ENCODE data around the gene SPATA24. TPM values are rescaled to one million over a fixed set of nuclear protein-coding genes. Genes with fewer than 3 reads are reported as not detected.

The SPATA24 gene
- total and polyA plus RNA-seq, 12 donors = 4.6 to 124 (median 10.3) TPM

DNA sequence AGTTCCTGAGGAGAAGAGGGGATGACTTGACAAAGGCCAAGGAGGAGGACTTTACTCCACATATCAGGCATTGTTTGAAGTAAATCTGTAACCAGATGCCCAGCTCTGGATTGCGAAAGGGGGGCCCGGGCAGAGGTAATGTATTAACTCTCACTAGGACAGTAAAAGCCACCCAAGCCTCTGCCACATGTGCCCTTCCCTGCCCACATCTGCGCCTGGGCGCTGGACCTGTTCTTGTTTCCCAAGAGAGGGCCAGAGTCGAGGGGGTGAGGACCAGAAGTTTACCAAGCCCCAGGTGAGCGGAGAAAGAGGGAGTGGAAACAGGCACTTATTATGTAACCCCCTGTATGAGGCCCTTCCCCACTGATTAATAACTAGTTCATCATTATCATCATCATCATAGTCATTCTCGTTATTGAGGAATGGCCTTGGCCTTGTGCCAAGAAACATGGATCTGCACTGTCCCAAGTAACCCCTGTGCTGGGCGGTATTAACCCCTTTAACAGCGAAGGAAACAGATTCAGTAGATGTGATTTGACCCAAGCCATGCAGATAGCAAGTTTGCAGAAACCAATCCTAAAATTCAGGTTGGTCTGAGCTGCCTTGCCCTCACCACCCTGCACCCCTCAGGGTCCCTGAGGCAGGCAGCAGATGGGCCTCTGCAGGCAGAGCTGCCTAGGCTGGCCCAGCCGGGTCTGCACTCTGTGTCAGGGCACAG lies 20.5 kb downstream of the SPATA24 start, which contains the start of gene SLC23A1:
SLC23A1 (minus strand) TSS at position 23 of the 718 bp plus-strand sequence. CDS start 44 bp downstream, outside the sequence.
- intact Hi-C loops (cut with DNase I) = no loop called here
- no peak for DNase-seq
- H3K4me1 ChIP-seq (replicated peaks in 1 of 2) = peaks cover 0 to under 1% of the 10 kb centered on the region in 2 donors
- WGBS, 4 donors = 55 to 64% (median 59%) methylated on average over 10 of the region's 10 CpGs
- no peaks in the 10 kb centered on the region for H3K36me3 ChIP-seq (replicated peaks in 1 of 2)
- H3K27me3 ChIP-seq = no peaks in the 10 kb centered on the region
- H3K9me3 ChIP-seq (replicated peaks in 1 of 3) = no peaks in the 10 kb centered on the region
- no peak within 1 kb of the TSS for H3K27ac ChIP-seq
- H3K4me3 ChIP-seq = no peak within 1 kb of the TSS
- TF ChIP-seq POLR2A (IDR thresholded peaks at IDR 0.05) = no peak

DNA sequence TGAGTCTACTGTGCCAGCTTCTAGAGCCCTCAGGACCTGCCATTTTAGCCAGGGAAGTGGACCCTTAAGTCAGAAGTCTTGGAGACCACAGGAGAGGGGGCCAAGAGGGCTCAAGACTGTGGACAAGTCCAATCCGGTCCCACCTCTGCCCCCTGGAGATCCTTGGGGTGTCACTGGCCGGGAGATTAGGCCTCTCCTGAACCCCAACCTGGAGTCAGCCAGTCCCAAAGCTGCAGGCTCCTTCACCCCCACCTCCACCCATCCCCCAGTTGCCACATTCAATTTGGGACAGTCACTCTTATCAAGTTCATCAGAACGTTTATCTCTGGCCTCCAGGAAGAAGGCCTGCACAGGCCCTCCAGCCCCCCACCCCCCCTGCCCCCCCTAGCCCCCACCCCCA lies 21.1 kb downstream of the SPATA24 start:
- TF ChIP-seq POLR2A (IDR thresholded peaks at IDR 0.05) (no peak), CTCF (IDR thresholded peaks at IDR 0.05) (no peak)
- Histone ChIP-seq H3K4me1 (replicated peaks in 1 of 2) (no peaks in the 10 kb centered on the region), H3K4me3 (no peak overlapping the region), H3K9me3 (replicated peaks in 1 of 3) (no peaks in the 10 kb centered on the region), H3K27ac (no peak overlapping the region), H3K27me3 (no peaks in the 10 kb centered on the region), H3K36me3 (replicated peaks in 1 of 2) (no peaks in the 10 kb centered on the region)
- intact Hi-C loops (cut with DNase I) = no loop called here
- DNase-seq = no peak
- 0 to 54% (median 27%) methylated on average over 1 to 3 of the region's 3 CpGs for WGBS, 4 donors

DNA sequence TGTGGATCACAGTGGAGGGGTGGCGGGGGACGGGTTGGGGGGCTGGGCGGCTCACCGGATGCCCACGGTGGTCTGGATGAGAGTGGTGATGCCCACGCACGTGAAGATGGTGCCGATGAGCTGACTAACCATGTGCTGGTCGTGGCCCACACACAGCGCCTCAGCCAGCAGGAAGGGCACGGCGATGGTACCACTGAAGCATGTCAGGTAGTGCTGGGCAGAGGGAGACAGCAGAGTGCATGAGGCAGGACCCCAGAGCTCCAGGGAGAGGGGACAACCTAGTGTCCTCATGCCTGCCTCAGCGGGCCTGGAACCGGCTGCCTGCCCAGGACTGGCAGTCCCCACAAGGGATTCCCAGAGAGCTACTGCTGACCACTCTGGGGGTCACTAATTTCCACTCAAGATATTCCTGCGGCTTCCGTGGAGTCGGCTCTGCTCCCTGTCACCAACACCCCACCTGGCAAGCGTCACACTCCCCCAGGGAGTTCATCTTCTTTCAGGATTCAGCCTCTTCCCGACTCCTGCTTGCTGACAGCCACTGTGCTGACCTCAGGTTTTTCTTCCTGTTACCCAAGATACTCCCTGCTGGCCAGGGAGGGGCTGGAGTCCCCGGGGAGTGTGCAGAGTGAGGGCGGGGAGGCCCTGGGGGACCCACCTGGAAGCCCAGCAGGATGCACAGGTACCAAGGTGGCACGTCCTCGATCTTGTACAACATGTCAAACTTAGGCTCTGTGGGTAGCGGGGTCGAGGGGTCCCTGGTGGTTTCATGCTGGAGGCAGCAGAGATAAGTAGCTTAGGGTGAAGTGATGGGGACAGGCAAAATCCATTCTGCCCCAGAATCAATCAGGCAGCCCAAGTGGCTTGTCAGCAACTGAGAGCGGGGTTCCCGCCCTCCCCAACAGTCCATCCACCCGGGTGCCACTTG lies 21.8 kb downstream of the SPATA24 start:
- TF ChIP-seq CTCF (IDR thresholded peaks at IDR 0.05) = no peak
- no peak for TF ChIP-seq POLR2A (IDR thresholded peaks at IDR 0.05)
- WGBS, 4 donors = 85 to 93% (median 91%) methylated on average over 12 to 28 of the region's 28 CpGs
- intact Hi-C loops (cut with DNase I) = no loop called here
- Histone ChIP-seq H3K27ac (no peak overlapping the region), H3K36me3 (replicated peaks in 1 of 2) (no peaks in the 10 kb centered on the region), H3K4me1 (replicated peaks in 1 of 2) (no peaks in the 10 kb centered on the region), H3K27me3 (no peaks in the 10 kb centered on the region), H3K4me3 (no peak overlapping the region), H3K9me3 (replicated peaks in 1 of 3) (no peaks in the 10 kb centered on the region)
- no peak for DNase-seq

GRCh38 chr5:139379626-139380449 lies 24.1 kb downstream of the SPATA24 start:
- H3K36me3 ChIP-seq (replicated peaks in 1 of 2) = no peaks in the 10 kb centered on the region
- no peaks in the 10 kb centered on the region for H3K27me3 ChIP-seq
- no peaks in the 10 kb centered on the region for H3K9me3 ChIP-seq (replicated peaks in 1 of 3)
- TF ChIP-seq CTCF (IDR thresholded peaks at IDR 0.05) = no peak
- TF ChIP-seq POLR2A (IDR thresholded peaks at IDR 0.05) = no peak
- no peak overlapping the region for H3K27ac ChIP-seq
- H3K4me1 ChIP-seq (replicated peaks in 1 of 2) = no peaks in the 10 kb centered on the region
- no peak overlapping the region for H3K4me3 ChIP-seq
- intact Hi-C loops (cut with DNase I) = no loop called here
- no peak for DNase-seq
- WGBS, 4 donors = 78 to 85% (median 80%) methylated on average over 8 to 15 of the region's 15 CpGs
